ENCODE measurements around the gene MECP2.

Gene MECP2

GRCh38 chrX:154019061-154019621 lies 78.4 kb downstream of the MECP2 start:
- DNase-seq (ENCODE audit: low spot score): peak; percentile 16

GRCh38 chrX:154018518-154019060 lies 78.9 kb downstream of the MECP2 start:
- DNase-seq (ENCODE audit: low spot score) (no peak), FAIRE-seq (no peak)

More at GRCh38 chrX:154019061-154019621, 78.4 kb downstream of the MECP2 start:
- no peak for FAIRE-seq

GRCh38 chrX:154017766-154018517 lies 79.6 kb downstream of the MECP2 start:
- DNase-seq (ENCODE audit: low spot score) (no peak), FAIRE-seq (no peak)

- FAIRE-seq (no peak), DNase-seq (ENCODE audit: low spot score) (no peak)
These were observed 81.0 kb downstream of the MECP2 start for GRCh38 chrX:154016366-154017076.

- FAIRE-seq (no peak), DNase-seq (ENCODE audit: low spot score) (no peak)
These were observed 81.8 kb downstream of the MECP2 start for GRCh38 chrX:154015581-154016264.

- FAIRE-seq (no peak), DNase-seq (ENCODE audit: low spot score) (no peak)
These were observed 82.8 kb downstream of the MECP2 start for GRCh38 chrX:154014429-154015380.

- peak; percentile 59 for DNase-seq (ENCODE audit: low spot score)
- no peak for FAIRE-seq
These were observed 83.7 kb downstream of the MECP2 start for GRCh38 chrX:154013614-154014360.

- DNase-seq (ENCODE audit: low spot score) (no peak), FAIRE-seq (no peak)
These were observed 84.5 kb downstream of the MECP2 start for GRCh38 chrX:154013001-154013421.

- FAIRE-seq (no peak), DNase-seq (ENCODE audit: low spot score) (no peak)
These were observed 85.1 kb downstream of the MECP2 start for GRCh38 chrX:154012336-154012991.

- FAIRE-seq: no peak
These were observed 85.9 kb downstream of the MECP2 start for GRCh38 chrX:154011376-154012335.

GRCh38 chrX:154010330-154011087 lies 87.0 kb downstream of the MECP2 start:
- no peak for FAIRE-seq
- no peak for DNase-seq (ENCODE audit: low spot score)

More at GRCh38 chrX:154011376-154012335, 85.9 kb downstream of the MECP2 start:
- no peak for DNase-seq (ENCODE audit: low spot score)

GRCh38 chrX:154008521-154008920 lies 89.0 kb downstream of the MECP2 start:
- no peak for DNase-seq (ENCODE audit: low spot score)
- no peak for FAIRE-seq

GRCh38 chrX:154006947-154007346 lies 90.6 kb downstream of the MECP2 start:
- DNase-seq (ENCODE audit: low spot score): no peak
- FAIRE-seq: no peak

GRCh38 chrX:154004315-154004714 lies 93.2 kb downstream of the MECP2 start:
- FAIRE-seq (no peak), DNase-seq (ENCODE audit: low spot score) (no peak)

- DNase-seq (ENCODE audit: low spot score) (peak; percentile 22), FAIRE-seq (no peak)
These were observed 95.2 kb downstream of the MECP2 start for GRCh38 chrX:154002215-154002719.

GRCh38 chrX:154000051-154000450 lies 97.5 kb downstream of the MECP2 start:
- no peak for DNase-seq (ENCODE audit: low spot score)
- no peak for FAIRE-seq

All from urothelium cell line (cell line).